C4-2B (cell line): ENCODE data around the gene TTLL7.

Source experiments
- CTCF ChIP-seq: fragments of 450-650 bp; conservative IDR thresholded peaks from 2 replicates; pipeline ENCODE4 v1.5.1; 2017; ENCODE audit warnings: mild to moderate bottlenecking
- ZFX ChIP-seq: fragments of 450-650 bp; IDR thresholded peaks from 2 replicates; pipeline ENCODE4 v1.6.1; 2017

GRCh38 chr1:84008631-84009030 is 9.7 kb upstream of the TTLL7 start:
- TF ChIP-seq CTCF (no peak), ZFX (no peak)
